Spleen (tissue), 11 donors: ENCODE results near the gene AHNAK2. TPM values are rescaled to one million over a fixed set of nuclear protein-coding genes. Genes with fewer than 3 reads are reported as not detected.
"Not testable (repeated sequence)": the region's sequence is repeated elsewhere in the genome, so short reads cannot be mapped to it uniquely, and the experiment has no call there.

Experiments used
- DNase-seq: peaks from one replicate; pipeline ENCODE4 v3.0.0-alpha.2; 2020
- H3K27ac ChIP-seq, 8 donors: fragments of 200-600 bp; sonication (generic) in 7 of 8; 1 replicate in 4 of 8; 2 replicates in 4 of 8; pipeline versions ENCODE4 v1.5.0 to v1.8.0; 2016 to 2021; ENCODE audit warnings: inconsistent platforms in 4 of 8, mild to moderate bottlenecking in 4 of 8, moderate library complexity in 1 of 8
- H3K27me3 ChIP-seq, 7 donors: fragments of 200-600 bp; sonication (generic) in 6 of 7; replicated peaks in 1 of 7; 1 replicate in 4 of 7; 2 replicates in 3 of 7; pipeline versions ENCODE4 v1.5.0 to v1.8.0; 2016 to 2021; ENCODE audit warnings: inconsistent platforms in 3 of 7, mild to moderate bottlenecking in 1 of 7
- H3K36me3 ChIP-seq, 6 donors: fragments of 200-600 bp; sonication (generic) in 5 of 6; 1 replicate in 4 of 6; 2 replicates in 2 of 6; pipeline versions ENCODE4 v1.5.0 to v1.8.0; 2016 to 2021; ENCODE audit warnings: inconsistent platforms in 2 of 6
- H3K4me1 ChIP-seq, 6 donors: fragments of 200-600 bp; sonication (generic) in 5 of 6; 1 replicate in 3 of 6; 2 replicates in 3 of 6; pipeline versions ENCODE4 v1.5.0 to v1.8.0; 2016 to 2021; ENCODE audit warnings: inconsistent platforms in 3 of 6
- H3K4me3 ChIP-seq, 8 donors: fragments of 200-600 bp; sonication (generic) in 7 of 8; 1 replicate in 4 of 8; 2 replicates in 4 of 8; pipeline versions ENCODE4 v1.5.0 to v1.8.0; 2016 to 2021; ENCODE audit warnings: inconsistent platforms in 4 of 8, mild to moderate bottlenecking in 4 of 8, moderate library complexity in 2 of 8
- H3K9me3 ChIP-seq, 8 donors: fragments of 200-600 bp; sonication (generic) in 7 of 8; 1 replicate in 4 of 8; 2 replicates in 4 of 8; pipeline versions ENCODE4 v1.5.0 to v1.8.0; 2016 to 2021; ENCODE audit warnings: inconsistent platforms in 4 of 8
- POLR2A ChIP-seq, 3 donors: fragments of 450-650 bp; IDR thresholded peaks; one replicate each; pipeline ENCODE4 v1.5.1; 2017; ENCODE audit warnings: antibody characterized with exemption in 3 of 3, mild to moderate bottlenecking in 1 of 3
- POLR2AphosphoS5 ChIP-seq, 3 donors: sonication (generic); formaldehyde crosslinking; IDR thresholded peaks; one replicate each; pipeline ENCODE4 v1.5.1; 2017; ENCODE audit warnings: antibody characterized with exemption in 3 of 3
- WGBS, 5 donors: extraction: QIAGEN DNeasy Blood & Tissue Kit in 3 of 5; methylation state at CpG; one replicate each; pipeline versions ENCODE4 v1.1.5 to v1.1.7; 2013 to 2018; 5-methylcytosine and 5-hydroxymethylcytosine counted together
- intact Hi-C: fragments of 100-400 bp; cut with DNase I; formaldehyde crosslinking; loops from one replicate; pipeline ENCODE4 v1.15.0; 2023; ENCODE audit warnings: low total_unique reads
- polyA plus RNA-seq, 3 donors: library from polyadenylated mRNA; stranded (reverse); fragments of 200-250 nt; gene quantifications; one replicate each; pipeline ENCODE4 v1.2.1, GENCODE V29; 2013
- total RNA-seq, 7 donors: library from RNA; depleted of rRNA in 3 of 7; stranded (reverse); fragments of >200 nt in 3 of 7; fragmentation: NEBNext Ultra II Directional in 4 of 7; extraction: Animal tissue kit (Norgen Biotek cat#: 25700) in 4 of 7; gene quantifications; one replicate each; pipeline versions ENCODE4 v1.1.0 to v1.2.1, GENCODE V29; 2016 to 2021
- TF ChIP-seq, protein P1 (sequence below), 11 experiments: fragments of 200-600 bp in 7 of 11; fragments of 450-650 bp in 4 of 11; sonication (generic) in 4 of 11; IDR thresholded peaks in 8 of 11; conservative IDR thresholded peaks in 3 of 11; 1 replicate in 7 of 11; 2 replicates in 4 of 11; pipeline versions ENCODE4 v1.4.0 to v1.8.0; 2016 to 2021; ENCODE audit warnings: antibody characterized with exemption in 11 of 11, inconsistent platforms in 4 of 11, mild to moderate bottlenecking in 1 of 11
- donor health status: healthy with polysubstance abuse.
- donor health status: DM: no; HTN: no; CAD: no; lungs with moderate emphysema.
- donor health status: DM: no; HTN: no; CAD: no.
- donor health status: Bipolar disorder and iron deficiency.
- donor health status: healthy.
- donor health status: DM: no; HTN: no; CAD: no.
- donor health status: DM: yes; HTN: yes; CAD: no.

The AHNAK2 gene
- total and polyA plus RNA-seq, 10 donors: 0.26 to 1.3 (median 0.71) TPM

GRCh38 chr14:104924421-104925213, 53.6 kb downstream of the AHNAK2 start, which contains the start of gene PLD4:
TSS of gene PLD4 (plus strand) at chr14:104924879. CDS start at chr14:104927141, 2,262 bp downstream.
- H3K9me3 ChIP-seq: peaks cover 0 to 7% (median 2%) of the 10 kb centered on the region in 8 donors
- TF ChIP-seq POLR2AphosphoS5 (IDR thresholded peaks at IDR 0.05): peak in 1 of 3 donors; percentile 53
- TF ChIP-seq, protein P1, sequence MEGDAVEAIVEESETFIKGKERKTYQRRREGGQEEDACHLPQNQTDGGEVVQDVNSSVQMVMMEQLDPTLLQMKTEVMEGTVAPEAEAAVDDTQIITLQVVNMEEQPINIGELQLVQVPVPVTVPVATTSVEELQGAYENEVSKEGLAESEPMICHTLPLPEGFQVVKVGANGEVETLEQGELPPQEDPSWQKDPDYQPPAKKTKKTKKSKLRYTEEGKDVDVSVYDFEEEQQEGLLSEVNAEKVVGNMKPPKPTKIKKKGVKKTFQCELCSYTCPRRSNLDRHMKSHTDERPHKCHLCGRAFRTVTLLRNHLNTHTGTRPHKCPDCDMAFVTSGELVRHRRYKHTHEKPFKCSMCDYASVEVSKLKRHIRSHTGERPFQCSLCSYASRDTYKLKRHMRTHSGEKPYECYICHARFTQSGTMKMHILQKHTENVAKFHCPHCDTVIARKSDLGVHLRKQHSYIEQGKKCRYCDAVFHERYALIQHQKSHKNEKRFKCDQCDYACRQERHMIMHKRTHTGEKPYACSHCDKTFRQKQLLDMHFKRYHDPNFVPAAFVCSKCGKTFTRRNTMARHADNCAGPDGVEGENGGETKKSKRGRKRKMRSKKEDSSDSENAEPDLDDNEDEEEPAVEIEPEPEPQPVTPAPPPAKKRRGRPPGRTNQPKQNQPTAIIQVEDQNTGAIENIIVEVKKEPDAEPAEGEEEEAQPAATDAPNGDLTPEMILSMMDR (IDR thresholded peaks at IDR 0.05 in 8 of 11, conservative IDR thresholded peaks at IDR 0.05 in 3 of 11): no peak
- 28 to 50% (median 35%) methylated on average over 11 to 14 of the region's 14 CpGs for WGBS, 5 donors
- H3K27ac ChIP-seq: peak within 1 kb of the TSS in 5 of 8 donors; percentile 54 to 90 (median 76)
- peaks cover 0 to 27% (median 0%) of the 10 kb centered on the region in 7 donors for H3K27me3 ChIP-seq
- H3K4me1 ChIP-seq: peaks cover 11 to 62% (median 44%) of the 10 kb centered on the region in 6 donors
- no peaks in the 10 kb centered on the region for H3K36me3 ChIP-seq
- DNase-seq: peak; percentile 79
- intact Hi-C loops: no loop called here
- peak within 1 kb of the TSS in 6 of 8 donors; percentile 8 to 63 (median 26) for H3K4me3 ChIP-seq

GRCh38 chr14:104923640-104924420, 54.3 kb downstream of the AHNAK2 start:
- peak; percentile 75 for DNase-seq
- peaks cover 11 to 62% (median 44%) of the 10 kb centered on the region in 6 donors for H3K4me1 ChIP-seq
- 64 to 82% (median 79%) methylated on average over 4 of the region's 4 CpGs for WGBS, 5 donors
- intact Hi-C loops: no loop called here
- TF ChIP-seq, protein P1 (IDR thresholded peaks at IDR 0.05 in 8 of 11, conservative IDR thresholded peaks at IDR 0.05 in 3 of 11): no peak
- no peak for TF ChIP-seq POLR2AphosphoS5 (IDR thresholded peaks at IDR 0.05)
- no peak for TF ChIP-seq POLR2A (IDR thresholded peaks at IDR 0.05)
- peaks cover 0 to 7% (median 2%) of the 10 kb centered on the region in 8 donors for H3K9me3 ChIP-seq
- H3K36me3 ChIP-seq: no peaks in the 10 kb centered on the region
- no peak overlapping the region for H3K4me3 ChIP-seq
- peaks cover 0 to 22% (median 0%) of the 10 kb centered on the region in 7 donors for H3K27me3 ChIP-seq
- H3K27ac ChIP-seq: peak overlapping the region in 4 of 8 donors; percentile 73 to 90 (median 80)

DNA sequence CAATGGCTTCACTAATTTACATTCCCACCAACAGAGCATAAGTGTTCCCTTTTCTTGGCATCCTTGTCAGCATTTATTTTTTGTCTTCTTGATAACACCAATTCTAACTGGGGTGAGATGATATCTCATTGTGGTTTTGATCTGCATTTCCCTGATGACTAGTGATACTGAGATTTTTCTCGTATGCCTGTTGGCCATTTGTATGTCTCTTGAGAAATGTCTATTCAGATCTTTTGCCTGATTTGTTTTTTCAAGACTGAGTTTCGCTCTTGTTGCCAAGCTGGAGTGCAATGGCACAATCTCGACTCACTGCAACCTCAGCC, 58.2 kb downstream of the AHNAK2 start:
- no peaks in the 10 kb centered on the region for H3K36me3 ChIP-seq
- intact Hi-C loops: no loop called here
- no peak overlapping the region for H3K4me3 ChIP-seq
- H3K27ac ChIP-seq: no peak overlapping the region
- H3K9me3 ChIP-seq: peaks cover 0 to 7% (median 2%) of the 10 kb centered on the region in 8 donors
- peaks cover 0 to 25% (median 17%) of the 10 kb centered on the region in 6 donors for H3K4me1 ChIP-seq
- DNase-seq: no peak
- H3K27me3 ChIP-seq: no peaks in the 10 kb centered on the region
- TF ChIP-seq POLR2A (IDR thresholded peaks at IDR 0.05) (no peak), POLR2AphosphoS5 (IDR thresholded peaks at IDR 0.05) (no peak)
- TF ChIP-seq, protein P1 (IDR thresholded peaks at IDR 0.05 in 8 of 11, conservative IDR thresholded peaks at IDR 0.05 in 3 of 11): no peak
- WGBS, 5 donors: 40 to 67% (median 53%) methylated on average over 3 of the region's 3 CpGs

GRCh38 chr14:104919152-104919992, 58.8 kb downstream of the AHNAK2 start:
- H3K4me1 ChIP-seq: peaks cover 0 to 19% (median 11%) of the 10 kb centered on the region in 6 donors
- H3K4me3 ChIP-seq, intact Hi-C loops, H3K9me3 ChIP-seq, H3K27ac ChIP-seq, H3K36me3 ChIP-seq, H3K27me3 ChIP-seq, DNase-seq: not testable (repeated sequence)
- 71 to 84% (median 79%) methylated on average over 12 of the region's 12 CpGs for WGBS, 5 donors
